GM12875 (cell line): Measurements from ENCODE around the gene ROBO1.

Source experiments
- H3K4me3 ChIP-seq: one replicate; pipeline ENCODE4 v1.5.1; 2011; ENCODE audit warnings: low read depth, low read length, control low read depth
- CTCF ChIP-seq: IDR thresholded peaks from 2 replicates; pipeline ENCODE4 v1.5.1; 2011; ENCODE audit warnings: low read depth, mild to moderate bottlenecking, control low read depth, inconsistent platforms, low read length, moderate library complexity, borderline replicate concordance; ENCODE audit not compliant: insufficient read depth

The ROBO1 gene

DNA sequence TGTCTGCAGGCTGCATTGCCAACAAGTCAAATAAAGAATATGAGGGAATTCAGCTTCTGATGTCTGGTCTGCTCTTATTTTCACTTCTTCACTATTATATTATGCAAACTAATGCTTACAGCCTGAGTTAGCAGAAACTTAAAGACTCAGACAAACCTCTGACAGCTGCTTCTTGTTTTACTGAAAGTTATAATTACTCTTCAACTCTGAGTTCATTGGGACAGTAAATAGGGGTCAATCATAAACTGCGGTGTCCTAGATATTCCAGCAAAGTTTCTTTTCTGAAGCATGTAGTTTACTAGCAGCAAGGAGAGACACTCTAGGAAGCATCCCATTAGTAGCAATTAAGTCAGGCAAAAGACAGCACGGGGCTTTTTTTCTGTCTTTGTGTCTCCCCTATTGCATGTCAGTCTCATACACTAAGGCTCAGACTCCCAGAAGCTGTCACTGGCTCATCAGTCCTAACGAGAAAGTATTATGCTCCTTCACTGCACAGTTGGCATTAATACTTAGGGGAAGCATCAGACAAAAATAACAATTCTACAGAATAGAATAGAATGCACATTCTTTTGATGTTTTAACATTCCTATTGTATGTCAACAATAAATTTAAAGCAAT is 1060.8 kb downstream of the ROBO1 start:
- no peak overlapping the region for H3K4me3 ChIP-seq
- no peak for TF ChIP-seq CTCF

DNA sequence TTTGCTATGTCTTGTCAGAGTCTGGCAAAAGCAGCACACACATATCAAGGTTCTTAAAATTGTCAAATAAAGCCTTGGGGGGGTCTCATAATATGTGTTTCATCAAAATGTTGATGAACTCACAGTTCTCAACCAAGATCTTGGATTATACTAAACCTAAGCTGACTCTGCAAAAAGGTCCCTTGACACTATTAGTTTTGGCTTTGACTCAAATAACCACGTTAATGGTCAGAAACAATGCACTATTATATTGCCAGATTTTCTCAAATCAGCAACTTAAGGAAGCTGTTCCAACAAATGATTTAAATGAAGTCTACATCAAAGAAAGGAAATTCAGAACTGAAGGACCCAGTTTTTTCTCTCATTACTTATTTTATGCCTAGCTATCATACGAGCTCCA is 1063.9 kb downstream of the ROBO1 start:
- no peak for TF ChIP-seq CTCF
- H3K4me3 ChIP-seq, result no peak overlapping the region

- TF ChIP-seq CTCF, result no peak
- H3K4me3 ChIP-seq, result no peak overlapping the region
These were observed 1066.3 kb downstream of the ROBO1 start for GRCh38 chr3:78701537-78701936.

- H3K4me3 ChIP-seq, result no peak overlapping the region
These were observed 1069.4 kb downstream of the ROBO1 start for GRCh38 chr3:78698431-78698830.

GRCh38 chr3:78697426-78697825 is 1070.4 kb downstream of the ROBO1 start:
- TF ChIP-seq CTCF, result no peak

More at GRCh38 chr3:78698431-78698830, 1069.4 kb downstream of the ROBO1 start:
- no peak for TF ChIP-seq CTCF

DNA sequence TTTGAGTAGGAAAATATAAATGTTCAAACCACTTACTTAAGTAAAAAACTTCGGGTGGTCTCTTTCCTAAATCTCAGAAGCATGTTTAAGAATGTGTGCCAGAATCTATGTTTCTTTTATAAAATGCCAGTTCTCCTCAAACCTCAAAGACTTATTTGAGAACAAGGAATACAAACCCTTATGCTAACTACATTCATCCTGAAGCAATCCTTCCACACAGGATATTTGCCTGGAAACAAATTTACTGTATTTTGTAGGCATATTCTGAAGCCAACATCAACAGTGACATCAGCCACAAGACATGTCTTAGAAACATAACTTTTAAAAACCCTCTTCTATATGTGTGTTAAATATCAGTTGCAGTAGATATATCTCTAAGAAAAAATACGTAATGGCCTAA is 1077.0 kb downstream of the ROBO1 start:
- TF ChIP-seq CTCF, result no peak
- no peak overlapping the region for H3K4me3 ChIP-seq

More at GRCh38 chr3:78697426-78697825, 1070.4 kb downstream of the ROBO1 start:
- H3K4me3 ChIP-seq, result no peak overlapping the region

- no peak overlapping the region for H3K4me3 ChIP-seq
- no peak for TF ChIP-seq CTCF
These were observed 1078.4 kb downstream of the ROBO1 start for GRCh38 chr3:78689378-78689777.
